H9 (cell line): ENCODE results near the gene MSH3. TPM values are rescaled to one million over a fixed set of nuclear protein-coding genes. Genes with fewer than 3 reads are reported as not detected.

Source experiments
- DNase-seq: peaks from one replicate; pipeline ENCODE4 v3.0.0-alpha.2; 2017
- H2AFZ ChIP-seq: one replicate; pipeline ENCODE4 v1.6.1; 2013; ENCODE audit warnings: mild to moderate bottlenecking, low read length, control low read depth, moderate library complexity
- H2AK5ac ChIP-seq: 2 replicates; pipeline ENCODE4 v1.6.1; 2013; ENCODE audit warnings: low read length, control low read depth, mixed read lengths; ENCODE audit not compliant: insufficient read length
- H2BK120ac ChIP-seq: one replicate; pipeline ENCODE4 v1.6.1; 2013; ENCODE audit warnings: low read depth, mild to moderate bottlenecking, low read length, control low read depth, inconsistent platforms; ENCODE audit not compliant: poor library complexity, severe bottlenecking
- H2BK12ac ChIP-seq: 2 replicates; pipeline ENCODE4 v1.6.1; 2013; ENCODE audit warnings: low read length, control low read depth, mixed read lengths, low read depth; ENCODE audit not compliant: insufficient read length
- H2BK15ac ChIP-seq: 2 replicates; pipeline ENCODE4 v1.6.1; 2013; ENCODE audit warnings: low read depth, low read length, control low read depth
- H2BK20ac ChIP-seq: one replicate; pipeline ENCODE4 v1.6.1; 2013; ENCODE audit warnings: low read depth, mild to moderate bottlenecking, low read length, control low read depth, inconsistent platforms; ENCODE audit not compliant: poor library complexity, severe bottlenecking
- H2BK5ac ChIP-seq: 2 replicates; pipeline ENCODE4 v1.6.1; 2013; ENCODE audit warnings: low read length, control low read depth, mixed read lengths; ENCODE audit not compliant: insufficient read length
- H3K14ac ChIP-seq: 2 replicates; pipeline ENCODE4 v1.6.1; 2013; ENCODE audit warnings: low read length, control low read depth; ENCODE audit not compliant: insufficient read depth
- H3K18ac ChIP-seq: 2 replicates; pipeline ENCODE4 v1.6.1; 2013; ENCODE audit warnings: low read depth, mild to moderate bottlenecking, mixed read lengths, low read length, control low read depth; ENCODE audit not compliant: insufficient read length
- H3K23ac ChIP-seq: 2 replicates; pipeline ENCODE4 v1.6.1; 2013; ENCODE audit warnings: low read length, control low read depth, mixed read lengths, low read depth; ENCODE audit not compliant: insufficient read length
- H3K23me2 ChIP-seq: 2 replicates; pipeline ENCODE4 v1.6.1; 2013; ENCODE audit warnings: low read depth, mild to moderate bottlenecking, mixed read lengths, low read length, control low read depth; ENCODE audit not compliant: insufficient read length, poor library complexity, severe bottlenecking
- H3K27ac ChIP-seq: 2 replicates; pipeline ENCODE4 v1.5.1; 2013; ENCODE audit warnings: low read length, control low read depth, mixed read lengths, low read depth; ENCODE audit not compliant: insufficient read length
- H3K27me3 ChIP-seq: 2 replicates; pipeline ENCODE4 v1.6.1; 2013; ENCODE audit warnings: low read length, control low read depth, inconsistent platforms; ENCODE audit not compliant: insufficient read depth
- H3K4ac ChIP-seq: 2 replicates; pipeline ENCODE4 v1.6.1; 2013; ENCODE audit warnings: low read depth, mild to moderate bottlenecking, control low read depth, inconsistent platforms, low read length, moderate library complexity
- H3K4me1 ChIP-seq: 2 replicates; pipeline ENCODE4 v1.6.1; 2013; ENCODE audit warnings: low read length, control low read depth, inconsistent platforms; ENCODE audit not compliant: insufficient read depth
- H3K4me2 ChIP-seq: 2 replicates; pipeline ENCODE4 v1.6.1; 2013; ENCODE audit warnings: low read length, control low read depth, mixed read lengths; ENCODE audit not compliant: insufficient read length, insufficient read depth
- H3K56ac ChIP-seq: 2 replicates; pipeline ENCODE4 v1.6.1; 2013; ENCODE audit warnings: low read depth, mild to moderate bottlenecking, mixed read lengths, low read length, control low read depth; ENCODE audit not compliant: insufficient read length
- H3K79me1 ChIP-seq: 2 replicates; pipeline ENCODE4 v1.6.1; 2013; ENCODE audit warnings: low read depth, mild to moderate bottlenecking, moderate library complexity, low read length, control low read depth, inconsistent platforms; ENCODE audit not compliant: insufficient read depth, poor library complexity, severe bottlenecking
- H3K79me2 ChIP-seq: 2 replicates; pipeline ENCODE4 v1.6.1; 2013; ENCODE audit warnings: low read length, control low read depth, inconsistent platforms; ENCODE audit not compliant: insufficient read depth
- H3K9ac ChIP-seq: 2 replicates; pipeline ENCODE4 v1.6.1; 2013; ENCODE audit warnings: low read length, control low read depth, mixed read lengths; ENCODE audit not compliant: insufficient read length; ENCODE audit errors: extremely low read depth
- H3K9me3 ChIP-seq: one replicate; pipeline ENCODE4 v1.6.1; 2013; ENCODE audit warnings: low read depth, low read length, inconsistent platforms; ENCODE audit not compliant: control insufficient read depth
- H3T11ph ChIP-seq: one replicate; pipeline ENCODE4 v1.6.1; 2013; ENCODE audit warnings: mild to moderate bottlenecking, low read length, control low read depth, inconsistent platforms
- H4K20me1 ChIP-seq: one replicate; pipeline ENCODE4 v1.6.1; 2013; ENCODE audit not compliant: control insufficient read depth, insufficient read length, insufficient read depth
- H4K5ac ChIP-seq: 2 replicates; pipeline ENCODE4 v1.6.1; 2013; ENCODE audit warnings: low read depth, mild to moderate bottlenecking, mixed read lengths, low read length, control low read depth; ENCODE audit not compliant: insufficient read length
- H4K8ac ChIP-seq: replicated peaks from 2 replicates; pipeline ENCODE4 v1.6.1; 2013; ENCODE audit warnings: low read length, control low read depth, mixed read lengths, low read depth; ENCODE audit not compliant: insufficient read length
- H4K91ac ChIP-seq: 2 replicates; pipeline ENCODE4 v1.6.1; 2013; ENCODE audit warnings: low read depth, mild to moderate bottlenecking, moderate library complexity, mixed read lengths, low read length, control low read depth; ENCODE audit not compliant: insufficient read length
- H3K27ac Mint-ChIP-seq, 3 experiments: 2 replicates in 2 of 3; 3 replicates in 1 of 3; pipeline ENCODE4 v1.8.0; 2020 to 2021; ENCODE audit warnings: mixed read lengths in 3 of 3, mild to moderate bottlenecking in 1 of 3, moderate library complexity in 1 of 3
- H3K27me3 Mint-ChIP-seq: 2 replicates; pipeline ENCODE4 v1.8.0; 2021; ENCODE audit warnings: low read depth, mild to moderate bottlenecking, moderate library complexity, mixed read lengths
- H3K36me3 Mint-ChIP-seq, 3 experiments: 2 replicates in 2 of 3; 3 replicates in 1 of 3; pipeline ENCODE4 v1.8.0; 2020 to 2021; ENCODE audit warnings: low read depth in 3 of 3, mixed read lengths in 3 of 3; ENCODE audit not compliant: insufficient read depth in 1 of 3
- H3K4me1 Mint-ChIP-seq, 2 experiments: 2 replicates each; pipeline ENCODE4 v1.8.0; 2020; ENCODE audit warnings: mixed read lengths in 2 of 2
- H3K4me3 Mint-ChIP-seq, 2 experiments: 2 replicates in 1 of 2; 3 replicates in 1 of 2; pipeline ENCODE4 v1.8.0; 2020 to 2021; ENCODE audit warnings: mild to moderate bottlenecking in 2 of 2, mixed read lengths in 2 of 2, moderate library complexity in 1 of 2
- H3K9me3 Mint-ChIP-seq, 2 experiments: 2 replicates in 1 of 2; 3 replicates in 1 of 2; pipeline ENCODE4 v1.8.0; 2020; ENCODE audit warnings: mild to moderate bottlenecking in 2 of 2, mixed read lengths in 2 of 2, moderate library complexity in 1 of 2
- CTCF ChIP-seq: fragments of 200-600 bp; sonication (generic); conservative IDR thresholded peaks from 3 replicates; pipeline ENCODE4 v1.8.0; 2021; ENCODE audit warnings: antibody characterized with exemption, mild to moderate bottlenecking
- WGBS: extraction: QIAGEN DNeasy Blood & Tissue Kit; methylation state at CpG from one replicate; pipeline ENCODE4 v1.1.7; 2013; ENCODE audit warnings: missing lambda C conversion rate, low lambda C conversion rate, mixed read lengths; ENCODE audit not compliant: insufficient read length; ENCODE audit errors: extremely low coverage; 5-methylcytosine and 5-hydroxymethylcytosine counted together
- total RNA-seq: library from RNA; stranded (reverse); gene quantifications from 2 replicates; pipeline ENCODE4 v1.2.1, GENCODE V29; 2021

Gene MSH3
- total RNA-seq, 1 experiment from 2014 or later = 17.3 TPM

- no CpG with 5 or more reads among the region's 5 CpGs for WGBS
Observed at GRCh38 chr5:80759866-80760577, 105.6 kb downstream of the MSH3 start.

More at GRCh38 chr5:80759866-80760577, 105.6 kb downstream of the MSH3 start:
- H4K8ac ChIP-seq = no peak overlapping the region
- H2AK5ac ChIP-seq = no peak overlapping the region
- no peaks in the 10 kb centered on the region for H3K27me3 ChIP-seq
- H3T11ph ChIP-seq = no peak overlapping the region
- H2AFZ ChIP-seq = no peak overlapping the region
- Mint-ChIP-seq H3K27me3 (no peaks in the 10 kb centered on the region), H3K4me1 (peaks cover 24 to 27% of the 10 kb centered on the region in 2 experiments), H3K36me3 (no peaks in the 10 kb centered on the region), H3K9me3 (no peaks in the 10 kb centered on the region), H3K4me3 (no peak overlapping the region), H3K27ac (peak overlapping the region in 1 of 3 experiments; percentile 2; a peak in 1 of 7 replicates)
- H3K9me3 ChIP-seq = no peaks in the 10 kb centered on the region
- H2BK5ac ChIP-seq = no peak overlapping the region
- H2BK20ac ChIP-seq = no peak overlapping the region
- no peak overlapping the region for H3K4ac ChIP-seq
- no peak overlapping the region for H3K9ac ChIP-seq
- no peak overlapping the region for H4K91ac ChIP-seq
- TF ChIP-seq CTCF = no peak
- H4K20me1 ChIP-seq = no peaks in the 10 kb centered on the region
- no peak overlapping the region for H3K23ac ChIP-seq
- H2BK120ac ChIP-seq = no peak overlapping the region
- no peak overlapping the region for H3K14ac ChIP-seq
- H3K4me1 ChIP-seq = peaks cover 3% of the 10 kb centered on the region; the same call in 1 of the 2 replicates
- no peak overlapping the region for H3K4me2 ChIP-seq
- H3K27ac ChIP-seq = no peak overlapping the region
- H3K56ac ChIP-seq = no peak overlapping the region
- H2BK12ac ChIP-seq = no peak overlapping the region
- DNase-seq = no peak
- H3K79me2 ChIP-seq = no peaks in the 10 kb centered on the region
- peak overlapping the region; percentile 19 for H3K18ac ChIP-seq
- no peak overlapping the region for H2BK15ac ChIP-seq
- H4K5ac ChIP-seq = no peak overlapping the region
- no peaks in the 10 kb centered on the region for H3K79me1 ChIP-seq
- no peaks in the 10 kb centered on the region for H3K23me2 ChIP-seq
